ENCODE data around the gene ARL15.

The ARL15 gene

GRCh38 chr5:54146916-54147315, 163.5 kb downstream of the ARL15 start:
- no peak for DNase-seq

- DNase-seq: no peak
Measured at GRCh38 chr5:54146390-54146789, 164.0 kb downstream of the ARL15 start.

- no peak for DNase-seq
Measured at GRCh38 chr5:54140247-54140840, 170.0 kb downstream of the ARL15 start.

DNA sequence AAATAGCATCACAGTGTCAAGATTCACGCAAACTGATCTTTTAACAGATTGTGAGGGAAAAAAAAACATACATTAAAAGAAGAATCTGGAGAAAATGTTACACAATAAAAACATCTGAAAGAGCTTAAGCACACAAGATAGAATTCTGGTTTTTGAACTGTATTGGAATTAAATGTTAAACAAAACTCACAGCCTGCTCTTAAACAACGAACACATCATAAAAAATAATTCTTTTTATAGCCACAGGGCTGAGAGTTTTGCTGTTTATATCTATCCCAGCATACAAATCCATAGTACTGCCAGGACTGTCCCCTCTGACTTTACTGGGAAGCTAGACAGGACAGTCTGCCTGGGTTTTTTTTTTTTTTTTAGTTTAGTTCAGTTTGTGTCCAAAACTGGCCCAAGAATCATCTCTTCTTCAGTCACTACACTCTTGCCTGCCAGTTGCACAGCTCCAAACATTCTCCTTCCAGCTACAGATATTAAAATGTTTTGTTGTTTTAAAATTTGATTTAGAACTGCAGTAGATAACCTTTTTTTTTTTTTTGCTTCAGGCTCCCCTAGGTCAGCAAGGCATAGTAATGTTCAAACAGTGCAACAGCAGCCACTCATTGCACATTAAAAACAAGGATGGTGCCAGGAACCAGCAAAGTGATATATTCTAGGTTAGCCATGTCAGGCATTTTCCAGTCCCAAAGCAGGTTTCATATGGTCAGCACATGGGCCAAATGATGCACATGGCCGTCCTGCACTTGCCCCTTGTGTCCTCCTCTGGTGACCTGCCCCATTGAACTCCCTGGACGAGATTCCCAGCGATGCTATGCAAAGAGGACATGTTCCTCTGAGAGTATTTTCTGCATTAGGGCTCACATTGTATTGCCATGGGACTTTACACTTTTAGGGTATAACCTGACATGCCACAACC, 173.6 kb downstream of the ARL15 start:
- no peak for DNase-seq

GRCh38 chr5:54135042-54135441, 175.3 kb downstream of the ARL15 start:
- DNase-seq: no peak

DNA sequence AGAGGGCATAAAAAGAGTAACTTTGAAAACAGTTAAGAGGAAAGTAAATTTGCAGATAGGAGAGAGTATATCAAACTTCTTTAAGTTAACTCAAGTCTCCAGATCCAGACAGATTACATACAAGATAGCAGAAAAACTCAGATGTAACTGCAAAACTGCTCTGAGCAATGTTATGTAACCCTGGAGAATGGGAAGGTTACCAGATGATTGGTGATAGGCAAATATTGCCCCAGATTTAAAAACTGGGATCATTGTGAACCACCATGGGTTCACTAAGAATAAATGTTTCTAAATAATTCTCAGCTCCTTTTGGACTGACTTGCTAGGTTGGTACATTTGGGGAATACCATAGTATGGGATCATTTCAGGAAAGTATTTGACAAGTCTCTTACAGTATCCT, 176.5 kb downstream of the ARL15 start:
- DNase-seq: no peak

DNA sequence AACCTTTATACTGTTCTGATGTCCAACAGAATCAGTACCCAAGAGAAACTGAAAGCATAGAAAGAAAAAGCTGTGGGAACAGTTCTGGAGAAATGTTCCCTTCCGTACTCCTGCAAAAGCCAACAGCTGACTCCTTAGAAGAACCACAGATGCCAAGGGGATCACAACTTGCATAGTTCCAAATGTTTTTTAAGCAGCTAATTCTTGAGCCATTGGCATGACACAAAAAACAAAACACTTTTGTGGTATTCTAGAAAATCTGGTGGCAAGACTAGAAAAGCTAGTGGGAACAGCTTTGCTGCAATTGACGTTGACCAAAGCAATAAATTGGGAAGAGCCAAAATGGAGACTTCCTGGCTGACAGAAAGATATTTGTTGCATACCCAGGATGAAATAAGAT, 189.9 kb downstream of the ARL15 start:
- no peak for DNase-seq

DNA sequence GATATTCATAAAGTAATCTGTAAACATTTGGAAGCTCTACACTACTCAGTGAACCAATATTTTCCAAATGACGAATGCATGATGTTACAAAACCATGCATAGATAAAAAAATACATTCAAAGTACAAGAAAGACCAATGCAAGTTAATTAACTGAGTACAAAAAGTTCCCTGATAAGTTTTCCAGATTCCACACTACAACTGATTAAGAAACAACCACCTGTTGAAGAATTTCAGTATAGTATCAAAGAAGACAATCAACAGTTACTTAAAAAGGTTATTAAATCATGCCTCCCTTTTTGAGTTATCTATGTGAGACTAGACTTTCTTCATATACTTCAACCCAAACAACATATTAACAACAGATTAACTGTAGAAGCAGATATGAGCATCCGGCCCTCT, 192.4 kb downstream of the ARL15 start:
- DNase-seq: no peak

- no peak for DNase-seq
Measured at GRCh38 chr5:54115735-54116403, 194.5 kb downstream of the ARL15 start.

- DNase-seq: no peak
Measured at GRCh38 chr5:54113060-54113459, 197.3 kb downstream of the ARL15 start.

GRCh38 chr5:54109626-54110330, 200.6 kb downstream of the ARL15 start:
- DNase-seq: no peak

- DNase-seq: no peak
Measured at GRCh38 chr5:54108136-54108535, 202.2 kb downstream of the ARL15 start.

- DNase-seq: no peak
Measured at GRCh38 chr5:54103871-54104270, 206.5 kb downstream of the ARL15 start.

DNA sequence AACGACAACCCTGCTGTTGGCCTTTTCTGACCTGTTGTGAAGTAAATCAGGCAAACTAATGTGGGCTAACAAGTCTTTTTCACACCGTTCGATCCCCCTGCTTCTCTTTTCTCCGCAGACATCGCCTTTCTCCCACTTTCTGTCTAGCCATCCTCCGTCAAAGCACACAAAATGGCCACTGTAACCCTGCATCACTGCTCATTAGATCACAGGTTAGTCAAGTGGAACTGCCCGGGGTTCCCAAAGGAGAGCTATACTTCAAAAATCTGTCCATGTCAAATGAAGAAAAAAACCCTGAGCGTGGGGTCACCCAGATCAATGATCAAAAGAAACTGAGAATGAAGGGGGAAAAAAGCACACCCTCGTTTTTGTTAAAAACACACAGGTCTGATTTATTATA, 212.1 kb downstream of the ARL15 start:
- no peak for DNase-seq

- DNase-seq: no peak
Measured at GRCh38 chr5:54095969-54096368, 214.4 kb downstream of the ARL15 start.

- DNase-seq: no peak
Measured at GRCh38 chr5:54094706-54095105, 215.7 kb downstream of the ARL15 start.

DNA sequence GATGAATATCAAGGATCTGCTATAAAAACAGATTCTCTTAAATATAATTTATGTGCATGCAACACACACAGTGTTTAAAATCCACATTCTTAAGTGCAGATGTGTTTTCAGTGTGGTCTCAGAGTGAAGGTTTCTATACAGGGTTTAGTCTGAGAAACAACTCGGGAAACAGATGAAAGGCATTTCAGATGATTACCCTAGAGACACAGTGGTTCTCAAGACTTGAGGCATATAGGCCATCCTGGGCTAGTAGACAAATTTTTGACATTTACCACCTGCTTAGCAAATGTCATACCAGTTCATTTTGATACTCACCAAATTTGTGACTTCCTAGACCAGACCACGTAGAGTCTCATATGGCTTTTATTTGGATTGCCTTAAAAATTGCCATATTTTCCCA, 216.5 kb downstream of the ARL15 start:
- DNase-seq: no peak

- DNase-seq: no peak
Measured at GRCh38 chr5:54093081-54093492, 217.3 kb downstream of the ARL15 start.

DNA sequence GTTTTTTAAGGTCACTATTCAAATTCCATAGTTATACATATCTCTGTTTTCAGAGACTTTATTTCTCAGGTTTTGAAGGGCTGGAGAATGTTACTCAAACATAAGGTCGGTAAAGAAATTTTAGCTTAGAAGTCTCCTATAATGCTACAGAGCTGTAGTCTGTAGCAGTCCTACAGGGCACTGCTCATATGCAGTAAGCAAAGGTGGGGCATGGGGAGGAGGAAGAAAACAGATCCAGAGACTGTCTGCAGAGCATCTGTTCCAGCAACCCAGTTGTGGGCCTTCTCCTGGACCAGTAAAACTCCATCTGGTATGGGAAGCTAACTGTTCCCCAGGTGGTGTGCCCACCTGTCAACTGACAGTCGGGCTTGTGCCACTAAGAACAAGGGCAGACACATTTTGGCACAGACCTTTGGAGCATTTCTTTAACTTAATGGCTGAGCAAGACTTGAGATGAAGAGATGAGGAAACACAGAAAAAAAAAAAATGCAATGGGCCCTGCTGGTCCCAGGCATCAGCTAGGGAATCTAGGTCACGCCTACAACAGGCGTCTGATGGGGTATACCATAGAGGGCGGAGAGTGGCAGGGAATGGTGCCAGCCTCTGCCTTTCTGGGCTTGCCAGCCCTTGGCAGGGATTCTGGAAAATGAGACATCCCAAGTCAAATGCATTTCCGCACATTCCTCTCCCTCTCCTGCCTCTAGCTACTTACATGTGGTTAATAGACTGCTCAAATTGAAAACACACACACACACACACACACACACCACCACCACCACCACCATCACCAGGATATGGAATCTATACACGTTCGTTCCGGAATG, 218.9 kb downstream of the ARL15 start:
- DNase-seq: no peak

DNA sequence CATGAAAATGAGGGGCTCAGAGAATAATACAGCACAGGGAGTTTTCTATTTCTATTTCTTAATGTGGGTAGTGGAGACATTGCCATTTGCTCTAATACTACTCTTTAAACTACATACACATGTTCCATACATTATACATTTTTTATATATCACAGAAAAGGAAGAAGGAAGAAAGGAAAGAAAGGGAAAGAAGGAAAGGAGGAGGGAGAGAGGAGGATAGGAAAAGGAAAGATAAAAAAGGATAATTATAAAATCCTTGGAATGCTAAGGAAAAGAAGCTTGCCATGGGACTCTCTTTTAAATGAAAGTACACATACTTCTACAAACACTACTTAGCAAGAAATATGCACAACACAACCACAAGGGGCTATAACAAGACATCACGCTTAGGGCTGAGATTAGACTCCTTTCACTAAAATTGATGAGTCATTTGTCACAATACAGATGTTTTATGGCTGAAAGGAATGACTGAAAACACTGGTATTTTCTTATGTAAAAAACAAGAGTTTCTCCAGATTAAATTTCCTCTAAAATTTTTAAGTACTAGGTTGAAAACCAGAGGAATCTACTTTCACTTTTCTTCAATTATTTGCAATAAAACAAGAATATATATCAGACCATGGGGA, 219.8 kb downstream of the ARL15 start:
- DNase-seq: no peak

- DNase-seq: no peak
Measured at GRCh38 chr5:54088081-54088480, 222.3 kb downstream of the ARL15 start.

GRCh38 chr5:54087436-54087835, 222.9 kb downstream of the ARL15 start:
- DNase-seq: no peak

Data from stimulated activated CD8-positive, alpha-beta memory T cell treated with anti-CD3 and anti-CD28 coated beads, Interleukin-4, amount 100 ng/mL, for 48 hours (primary cell).